GM21619 (cell line): ENCODE results near the gene RFX5.

Experiments used
- ATAC-seq: cut with Tn5 transposase; IDR thresholded peaks from one replicate; pipeline ENCODE4 v1.9.1; 2021; ENCODE audit not compliant: unreplicated experiment

RFX5 gene

DNA sequence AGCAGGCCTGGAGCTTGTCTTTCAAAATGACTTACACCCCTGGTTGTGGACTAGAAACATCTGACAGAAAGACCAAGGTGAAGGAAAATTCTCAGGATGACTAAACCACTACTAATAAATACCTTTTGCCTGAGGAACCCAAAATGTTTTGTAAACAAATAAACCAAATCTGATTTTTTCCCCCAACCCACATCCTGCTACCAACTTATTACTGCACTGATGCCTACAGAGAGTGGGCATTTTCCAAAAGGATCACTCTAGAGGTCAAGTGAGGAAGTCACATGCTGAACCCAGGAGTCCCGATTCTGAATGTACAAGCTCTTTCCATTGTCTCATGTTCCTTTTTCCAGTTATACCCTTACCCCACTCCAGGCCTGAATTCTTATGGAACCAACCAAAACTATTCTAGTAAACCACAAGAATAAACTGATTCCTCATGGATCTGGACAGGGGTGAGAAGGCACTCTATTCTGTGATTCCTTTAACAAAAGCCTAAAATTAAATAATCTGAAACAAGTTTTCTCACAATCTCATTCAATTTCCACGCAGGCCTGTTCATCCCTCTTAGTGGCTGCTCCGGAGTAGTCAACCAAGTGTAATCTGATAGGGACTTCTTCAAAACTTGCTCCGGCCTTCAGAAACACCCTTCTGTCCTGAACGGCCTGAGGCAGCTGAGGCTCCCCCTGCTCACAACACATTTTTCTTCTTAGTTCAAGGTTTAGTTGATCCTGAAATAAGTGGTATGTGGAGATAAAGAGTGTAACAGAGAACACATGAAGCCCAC lies 21.2 kb downstream of the RFX5 start:
- no peak for ATAC-seq

DNA sequence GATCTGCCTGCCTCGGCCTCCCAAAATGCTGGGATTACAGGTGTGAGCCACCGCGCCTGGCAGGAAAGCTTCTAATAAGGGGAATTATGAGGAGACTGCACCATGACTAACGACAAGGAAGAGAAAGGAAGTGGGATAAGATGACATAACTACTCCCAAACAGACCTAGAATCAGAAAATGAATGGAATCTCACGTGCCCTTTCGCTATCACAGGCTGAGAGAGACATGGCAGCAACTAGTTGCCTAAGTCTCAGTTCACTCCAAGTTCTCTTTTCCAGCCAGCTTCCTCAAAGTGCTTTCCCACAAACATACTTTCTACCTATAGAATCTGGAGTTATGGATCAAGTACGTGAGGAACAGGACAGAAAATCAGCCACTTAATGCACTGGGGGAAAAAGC lies 21.8 kb downstream of the RFX5 start:
- no peak for ATAC-seq

- no peak for ATAC-seq
These were observed 22.6 kb downstream of the RFX5 start for GRCh38 chr1:151324390-151324930.

DNA sequence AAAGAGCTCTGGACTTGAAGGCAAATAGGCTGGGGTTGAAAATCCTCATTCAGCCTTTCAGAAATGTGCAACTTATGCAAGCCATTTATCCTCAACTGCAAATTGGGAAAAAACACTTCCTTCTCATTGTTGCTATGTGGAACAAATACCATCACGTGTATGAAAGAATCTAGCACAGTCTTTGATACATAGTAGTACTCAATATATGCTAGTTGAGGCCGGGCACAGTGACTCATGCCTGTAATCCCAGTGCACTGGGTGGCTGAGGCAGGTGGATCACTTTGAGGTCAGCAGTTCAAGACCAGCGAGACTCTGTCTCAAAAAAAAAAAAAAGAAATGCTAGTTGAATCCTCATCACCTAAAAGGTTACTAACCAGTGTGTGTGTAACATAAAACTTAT lies 28.1 kb downstream of the RFX5 start:
- no peak for ATAC-seq

GRCh38 chr1:151315565-151316235 lies 31.4 kb downstream of the RFX5 start:
- ATAC-seq = no peak

DNA sequence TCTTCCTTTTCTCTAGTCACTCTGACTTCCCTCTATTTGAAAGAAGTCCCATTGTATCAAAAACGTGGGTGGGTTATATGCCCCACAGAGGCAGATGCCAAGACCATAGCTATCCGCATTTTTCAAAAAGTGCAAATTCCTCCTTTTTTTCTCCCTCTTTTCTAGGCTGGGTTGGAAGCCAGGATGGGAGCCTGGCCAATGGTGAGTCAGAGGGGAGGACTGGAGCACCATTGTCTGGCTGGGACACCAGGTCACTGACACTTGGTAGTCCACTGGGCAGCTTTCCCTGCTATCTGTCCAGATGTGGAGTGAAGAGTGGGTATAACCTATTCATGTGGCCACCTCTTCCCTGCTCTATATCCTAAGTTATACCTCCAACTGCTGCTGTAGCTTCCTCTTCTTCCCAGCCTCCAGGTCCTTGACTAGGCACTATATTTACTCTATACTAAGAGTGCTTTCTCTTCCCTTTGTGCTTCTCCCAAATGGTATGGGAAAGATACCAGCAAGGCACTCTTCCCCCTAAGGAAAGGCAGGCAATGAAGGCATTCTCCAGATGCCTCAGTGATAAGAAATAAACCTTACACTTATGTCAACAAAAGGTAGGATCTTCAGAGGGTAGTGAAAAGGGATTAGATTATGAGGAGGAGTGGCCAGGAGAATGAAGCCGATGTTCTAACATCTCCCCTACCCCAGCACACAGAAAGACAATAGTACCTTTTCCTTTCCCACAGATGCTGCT lies 32.7 kb downstream of the RFX5 start:
- no peak for ATAC-seq

- ATAC-seq = no peak
These were observed 33.6 kb downstream of the RFX5 start for GRCh38 chr1:151313501-151313900.

GRCh38 chr1:151312826-151313225 lies 34.2 kb downstream of the RFX5 start:
- ATAC-seq = no peak

DNA sequence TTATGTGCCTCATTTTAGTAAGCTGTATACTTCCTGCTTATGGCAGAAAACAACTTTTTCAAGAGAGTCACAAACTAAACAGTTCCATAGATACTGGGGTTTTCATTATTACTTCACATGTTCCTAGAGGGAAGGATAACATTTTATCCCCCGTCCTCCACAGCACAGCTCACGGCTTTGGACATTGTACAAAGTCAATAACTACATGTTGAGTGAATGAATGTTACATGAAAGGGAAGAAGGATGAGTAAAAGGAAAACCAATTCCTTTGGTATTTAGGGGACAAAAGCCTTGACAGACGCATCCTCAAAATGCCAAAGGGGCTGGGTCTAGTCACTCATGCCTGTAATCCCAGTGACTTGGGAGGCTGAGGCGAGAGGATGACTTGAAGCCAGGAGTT lies 34.6 kb downstream of the RFX5 start:
- no peak for ATAC-seq

DNA sequence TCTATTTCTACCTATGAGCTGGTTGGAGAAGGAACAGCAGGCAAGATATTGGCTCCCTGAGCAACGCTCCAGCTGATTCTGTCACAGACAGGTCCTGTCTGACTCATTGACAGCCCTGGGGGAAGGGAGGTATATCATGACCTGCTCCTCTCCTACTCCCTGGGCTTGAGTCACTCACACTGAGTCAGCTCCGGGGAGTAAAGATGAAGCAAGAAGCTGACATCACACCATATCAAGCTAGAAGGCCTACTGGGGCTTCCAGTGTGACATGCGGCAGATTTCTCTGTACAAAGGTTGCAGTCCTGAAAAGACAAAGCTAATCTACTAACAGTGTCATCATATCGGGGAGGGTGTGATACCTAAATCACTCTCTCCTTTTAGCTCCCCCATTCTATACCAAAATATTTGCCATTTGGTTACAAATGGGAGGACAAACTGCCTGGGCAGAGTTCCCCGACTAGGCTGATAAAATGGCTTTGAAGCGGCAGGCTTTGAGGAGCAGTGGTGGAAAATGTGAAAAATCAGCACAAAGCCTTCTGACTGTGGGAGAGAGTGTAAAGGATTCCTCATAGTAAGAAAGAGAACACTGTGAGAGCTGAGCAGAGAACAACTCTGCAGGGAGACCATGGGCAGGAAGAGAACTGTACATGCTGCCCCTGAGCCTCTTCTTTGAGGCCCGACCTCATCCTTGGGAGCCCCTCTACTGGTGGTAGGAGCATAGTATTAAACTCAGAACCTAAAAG lies 35.3 kb downstream of the RFX5 start:
- no peak for ATAC-seq

DNA sequence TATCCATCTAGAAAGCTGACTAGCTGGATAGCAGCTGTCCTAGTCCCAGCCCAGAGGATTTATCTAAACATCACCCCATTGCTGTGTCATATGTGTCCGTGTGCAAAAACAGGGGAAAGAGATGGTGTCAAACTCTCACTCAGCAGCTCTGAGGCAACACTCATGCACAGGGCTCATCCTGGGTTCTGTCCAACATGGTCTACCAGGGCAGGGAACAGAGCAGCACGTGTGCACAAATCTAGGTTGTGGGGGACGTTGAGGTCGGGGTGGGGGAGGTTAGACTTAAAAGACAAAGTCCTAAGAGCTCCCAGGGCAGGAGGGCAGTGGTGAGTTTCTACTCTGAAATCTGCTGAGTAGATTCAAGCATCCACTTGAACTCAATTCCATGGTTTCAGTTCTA lies 36.0 kb downstream of the RFX5 start:
- no peak for ATAC-seq

- no peak for ATAC-seq
These were observed 37.2 kb downstream of the RFX5 start for GRCh38 chr1:151309811-151310323.

DNA sequence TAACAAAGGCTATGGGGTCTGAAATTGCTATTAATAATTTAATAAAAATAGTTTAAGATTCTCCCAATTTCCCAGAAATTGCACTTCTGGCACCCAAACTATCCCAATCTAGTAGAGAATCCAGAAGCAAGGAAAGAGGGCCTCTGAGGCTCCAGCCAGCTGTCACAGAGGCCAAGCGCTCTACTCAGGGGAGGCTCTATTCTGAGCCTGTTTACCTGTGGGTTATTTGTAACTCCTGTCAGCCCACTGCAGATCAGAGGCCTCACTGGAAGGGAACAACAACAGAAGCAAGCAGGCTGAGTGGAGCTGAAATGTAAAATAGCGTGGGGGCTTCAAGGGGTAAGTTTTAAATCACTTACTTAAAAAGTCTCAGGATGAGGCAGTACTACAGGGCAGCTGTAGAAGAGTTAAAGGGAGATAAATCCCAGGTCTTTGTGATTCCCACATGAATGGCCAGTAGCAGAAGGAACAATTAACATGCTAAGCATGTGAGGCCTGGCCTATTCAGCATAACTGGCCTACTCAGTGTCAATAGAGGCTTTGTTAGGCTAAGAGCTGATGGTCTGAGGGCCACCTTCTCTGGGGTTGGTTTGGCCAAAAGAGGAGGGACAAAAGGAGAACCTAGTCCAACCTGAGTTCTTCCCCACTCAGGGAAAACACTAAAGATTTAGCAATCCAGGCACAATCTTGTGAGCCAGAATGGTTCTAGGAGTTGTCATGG lies 52.1 kb downstream of the RFX5 start:
- ATAC-seq = no peak

- ATAC-seq = no peak
These were observed 54.0 kb downstream of the RFX5 start for GRCh38 chr1:151293093-151293492.

DNA sequence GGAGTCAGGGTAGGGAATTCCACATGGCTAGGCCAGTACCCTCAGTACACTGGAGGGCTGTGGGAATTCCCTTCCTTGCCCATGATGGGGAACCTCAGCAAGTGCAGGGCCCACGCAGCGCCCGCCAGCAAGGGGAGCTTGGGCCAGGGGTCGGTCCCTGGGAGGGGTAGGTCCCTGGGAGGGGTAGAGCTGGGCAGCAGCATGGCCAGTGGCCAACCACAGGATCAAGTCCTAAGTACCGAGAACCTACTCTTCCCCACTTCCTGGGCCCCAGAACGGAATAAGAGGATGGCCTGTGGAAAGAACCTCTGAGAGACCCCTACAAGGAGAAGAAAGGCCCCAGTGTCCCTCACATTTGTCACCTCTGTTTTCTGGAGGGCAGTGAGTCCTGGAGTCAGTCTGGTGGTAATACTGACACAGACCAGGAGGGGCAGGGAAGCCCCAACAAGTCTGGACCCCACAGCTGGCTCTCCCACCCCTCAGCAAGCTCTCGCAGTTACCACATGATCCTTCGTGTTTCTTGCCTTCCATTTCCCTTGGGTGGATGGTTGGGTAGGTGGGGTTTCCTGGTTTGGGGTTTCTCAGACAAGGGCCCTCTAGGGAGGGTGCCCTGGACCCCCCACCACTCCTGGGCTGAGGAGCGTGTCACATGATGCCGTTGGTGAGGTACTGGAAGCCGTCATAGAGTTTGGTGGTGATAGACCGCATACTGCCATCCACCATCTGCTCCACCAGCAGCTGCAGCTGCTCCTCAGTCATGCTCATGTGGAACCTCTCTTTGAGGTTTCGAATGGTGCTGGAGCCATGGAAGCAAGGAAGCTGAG lies 54.6 kb downstream of the RFX5 start:
- ATAC-seq = no peak

DNA sequence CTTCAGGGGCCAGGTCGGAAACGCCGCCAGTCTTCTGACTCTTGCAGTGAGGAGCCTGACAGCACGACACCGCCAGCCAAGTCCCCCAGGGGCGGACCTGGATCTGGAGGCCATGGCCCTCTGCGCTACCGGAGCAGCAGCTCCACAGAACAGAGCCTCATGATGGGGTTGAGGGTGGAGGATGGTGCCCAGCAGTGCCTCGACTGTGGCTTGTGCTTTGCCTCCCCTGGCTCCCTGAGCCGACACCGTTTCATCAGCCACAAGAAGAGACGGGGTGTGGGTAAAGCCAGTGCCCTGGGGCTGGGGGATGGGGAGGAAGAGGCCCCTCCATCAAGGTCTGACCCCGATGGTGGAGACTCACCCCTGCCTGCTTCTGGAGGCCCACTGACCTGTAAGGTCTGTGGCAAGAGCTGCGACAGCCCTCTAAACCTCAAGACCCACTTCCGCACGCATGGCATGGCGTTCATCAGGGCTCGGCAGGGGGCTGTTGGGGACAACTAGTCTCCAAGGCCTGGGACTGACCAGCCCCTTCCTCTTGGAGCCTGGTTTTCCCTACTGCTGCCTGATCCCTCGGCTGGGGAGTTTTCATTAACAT lies 56.2 kb downstream of the RFX5 start:
- no peak for ATAC-seq
